GM18505 (cell line): ENCODE results near the gene TWIST1.

Experiments
- ATAC-seq: cut with Tn5 transposase; IDR thresholded peaks from one replicate; pipeline ENCODE4 v1.9.1; 2021; ENCODE audit not compliant: unreplicated experiment
- POLR2A ChIP-seq: IDR thresholded peaks from 4 replicates; pipeline ENCODE4 v1.6.1; 2011; ENCODE audit warnings: borderline replicate concordance; ENCODE audit not compliant: insufficient read depth, insufficient read length; ENCODE audit errors: extremely low read depth

Gene TWIST1

GRCh38 chr7:19097165-19098055, 20.0 kb downstream of the TWIST1 start:
- no peak for TF ChIP-seq POLR2A
- ATAC-seq = no peak

GRCh38 chr7:19095353-19095860, 22.0 kb downstream of the TWIST1 start:
- TF ChIP-seq POLR2A = no peak
- ATAC-seq = no peak

DNA sequence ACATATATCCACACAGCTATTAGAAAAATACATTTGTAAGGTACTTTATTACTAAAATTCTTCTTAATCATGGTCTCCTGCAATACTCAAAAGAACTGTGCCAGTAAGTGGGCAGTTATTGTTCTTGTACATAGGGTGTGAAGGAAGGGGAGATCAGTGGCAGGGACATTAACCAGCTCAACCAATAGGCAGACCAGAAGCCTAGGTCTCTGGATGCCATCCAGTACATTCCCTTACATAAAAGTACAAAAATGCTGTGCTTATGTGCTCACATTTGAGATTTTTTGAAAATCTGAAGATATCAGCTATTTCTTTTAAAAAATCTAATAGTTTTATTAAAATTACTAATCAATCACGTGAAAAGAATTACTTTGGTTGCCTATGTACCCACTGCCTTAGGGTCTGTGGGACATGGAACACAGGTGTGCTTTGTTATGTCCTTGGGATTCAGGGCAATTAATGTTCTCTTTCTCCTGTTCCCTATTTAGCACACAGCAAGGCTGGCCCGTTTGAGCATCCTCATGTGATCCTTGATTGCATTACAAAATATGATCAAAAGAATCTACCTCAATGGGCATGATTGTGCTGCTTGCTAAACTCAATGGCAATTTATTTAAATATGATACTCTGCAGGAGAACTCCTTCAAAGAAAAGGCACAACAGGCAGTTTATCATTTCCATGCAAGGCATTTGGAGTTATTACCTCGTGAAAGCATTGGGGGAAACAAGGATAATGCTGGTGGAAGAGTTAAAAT, 22.7 kb downstream of the TWIST1 start:
- no peak for ATAC-seq
- TF ChIP-seq POLR2A = no peak

DNA sequence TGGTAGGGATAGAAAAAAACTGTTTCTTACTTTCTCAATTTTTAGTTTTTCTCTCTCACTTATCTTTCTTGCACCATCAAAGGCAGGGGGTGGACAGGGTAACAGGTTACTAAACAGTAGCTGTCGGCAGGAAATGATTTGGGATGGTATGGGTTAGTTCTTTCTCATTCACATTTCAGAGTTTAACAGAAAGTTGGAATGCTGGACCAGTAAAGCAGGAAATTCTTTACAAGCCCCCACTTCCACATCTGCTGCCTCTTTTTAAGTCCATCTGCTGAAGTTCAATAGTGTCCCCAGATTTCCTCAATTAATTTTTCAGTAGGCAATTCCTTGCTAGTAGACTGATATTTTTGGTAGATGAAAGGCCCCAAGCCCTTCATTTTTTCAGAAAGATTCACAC, 23.3 kb downstream of the TWIST1 start:
- no peak for TF ChIP-seq POLR2A
- no peak for ATAC-seq

- no peak for TF ChIP-seq POLR2A
- ATAC-seq = no peak
These were observed 25.8 kb downstream of the TWIST1 start for GRCh38 chr7:19091550-19092200.

DNA sequence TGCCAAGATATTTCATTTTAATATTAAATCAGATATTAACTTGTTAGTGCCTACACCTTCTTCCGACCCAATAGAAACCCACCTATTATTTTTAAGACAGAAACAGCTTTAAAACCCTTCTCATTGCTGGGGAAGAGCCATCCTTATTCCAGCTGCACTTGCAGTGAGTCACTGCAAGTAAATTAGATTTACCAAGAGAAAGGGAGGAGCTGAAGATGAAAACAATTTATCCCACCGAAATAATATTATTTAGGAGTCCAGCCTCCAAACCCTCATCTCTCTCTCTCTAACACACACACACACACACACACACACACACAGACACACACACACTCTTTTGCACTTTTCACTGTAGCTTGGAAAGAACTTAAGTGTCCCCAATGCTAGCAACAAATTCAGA, 26.9 kb downstream of the TWIST1 start:
- TF ChIP-seq POLR2A = no peak

DNA sequence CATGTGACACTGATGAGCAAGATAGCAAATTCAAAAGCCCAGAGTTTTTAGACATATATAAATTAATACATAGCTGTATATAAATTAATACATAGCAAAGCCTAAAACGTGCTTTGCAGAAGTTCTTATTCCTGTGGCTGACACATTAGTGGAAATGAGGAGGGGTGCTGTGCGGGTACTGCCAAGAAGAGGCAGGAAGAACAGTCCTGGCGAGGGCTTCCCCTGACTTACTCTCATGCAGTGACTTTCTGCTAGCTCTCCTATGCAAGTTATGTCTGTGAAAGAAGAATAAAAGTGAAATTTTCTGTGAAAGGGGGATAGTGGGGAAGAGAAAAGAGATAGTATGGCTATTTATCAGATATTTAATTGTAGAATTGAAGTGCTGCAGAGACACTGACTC, 27.6 kb downstream of the TWIST1 start:
- no peak for TF ChIP-seq POLR2A
- no peak for ATAC-seq

More for the DNA sequence above, 26.9 kb downstream of the TWIST1 start:
- ATAC-seq = no peak

GRCh38 chr7:19089378-19089777, 28.1 kb downstream of the TWIST1 start:
- ATAC-seq = no peak
- TF ChIP-seq POLR2A = no peak

- TF ChIP-seq POLR2A = no peak
- ATAC-seq = no peak
These were observed 37.3 kb downstream of the TWIST1 start for GRCh38 chr7:19080093-19080492.

DNA sequence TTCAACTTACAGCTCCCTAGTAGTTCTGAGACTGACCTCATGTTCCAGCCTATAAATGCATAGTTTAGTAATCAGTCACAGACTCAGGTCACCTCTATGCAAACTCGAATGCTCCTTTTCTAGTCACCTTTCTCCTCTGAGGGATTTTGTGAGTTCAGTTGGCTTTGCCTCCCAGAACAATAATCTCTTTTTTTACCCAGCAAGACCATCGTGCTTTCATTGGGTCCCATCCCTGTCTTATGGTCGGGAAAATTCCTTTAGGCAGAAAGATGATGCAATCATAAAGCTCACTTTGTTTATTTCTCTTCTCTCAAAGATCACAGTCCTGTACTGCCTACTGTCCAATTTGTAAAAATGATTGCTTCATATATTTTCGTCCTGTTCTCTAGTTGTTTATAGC, 38.4 kb downstream of the TWIST1 start:
- TF ChIP-seq POLR2A = no peak
- ATAC-seq = no peak

DNA sequence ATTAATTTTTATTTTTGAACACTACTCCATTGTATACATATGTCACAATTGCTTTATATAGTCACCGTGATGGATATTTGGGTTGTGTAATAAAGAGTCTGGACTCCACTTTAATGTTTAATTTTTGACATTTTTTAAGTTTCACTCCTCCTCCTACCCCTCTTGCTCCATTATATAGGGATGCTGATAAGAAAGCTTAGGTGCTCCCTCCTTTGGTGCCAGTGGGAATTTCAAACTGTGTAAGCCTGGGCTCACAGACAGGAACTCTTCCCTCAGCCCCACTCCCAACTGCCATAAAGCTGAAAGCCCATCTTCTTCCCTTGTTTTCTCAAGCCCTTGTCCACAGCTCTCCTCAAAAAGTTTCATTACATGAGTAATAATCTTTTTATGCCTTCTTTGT, 47.6 kb downstream of the TWIST1 start:
- TF ChIP-seq POLR2A = no peak
- ATAC-seq = no peak

DNA sequence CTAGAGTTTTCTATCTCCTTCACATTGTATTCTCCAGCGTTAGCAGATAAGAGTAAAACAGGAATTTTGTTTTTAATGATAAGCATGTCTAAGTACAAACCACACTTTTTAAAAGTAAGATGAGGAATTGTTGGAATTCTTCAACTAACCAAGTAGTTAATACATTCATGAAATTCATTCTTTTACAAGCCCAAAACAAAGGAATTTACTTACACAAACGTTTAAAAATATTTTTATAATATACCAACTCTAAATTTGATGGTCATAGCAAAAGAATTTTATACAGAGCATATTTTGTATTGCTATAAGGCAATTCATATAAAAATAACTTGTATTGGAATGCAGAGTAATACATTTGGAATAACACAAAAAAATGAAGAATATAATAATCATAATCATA, 51.3 kb downstream of the TWIST1 start:
- TF ChIP-seq POLR2A = no peak

More for the DNA sequence above, 51.3 kb downstream of the TWIST1 start:
- ATAC-seq = no peak
